Body of pancreas (tissue), 4 donors: Measurements from ENCODE around the gene LCN15. TPM values are rescaled to one million over a fixed set of nuclear protein-coding genes. Genes with fewer than 3 reads are reported as not detected.

Experiments used
- ATAC-seq: fragments of 150-250 bp; one replicate; pipeline ENCODE4 v1.9.1; 2016
- DNase-seq, 4 donors: peaks; one replicate each; pipeline ENCODE4 v3.0.0-alpha.2; 2019
- H3K27ac ChIP-seq, 4 donors: fragments of 200-600 bp; sonication (generic); 1 replicate in 3 of 4; 2 replicates in 1 of 4; pipeline versions ENCODE4 v1.5.1 to v1.6.1; 2016 to 2019; ENCODE audit warnings: mild to moderate bottlenecking in 1 of 4, mixed read lengths in 1 of 4, moderate library complexity in 1 of 4
- H3K27me3 ChIP-seq, 2 donors: fragments of 200-600 bp; sonication (generic); one replicate each; pipeline ENCODE4 v1.6.0; 2016; ENCODE audit warnings: mild to moderate bottlenecking in 1 of 2
- H3K36me3 ChIP-seq, 2 donors: fragments of 200-600 bp; sonication (generic); replicated peaks in 1 of 2; 2 replicates each; pipeline ENCODE4 v1.5.1; 2016; ENCODE audit warnings: low read depth in 2 of 2; ENCODE audit not compliant: insufficient read depth in 1 of 2
- H3K4me1 ChIP-seq: fragments of 200-600 bp; sonication (generic); one replicate; pipeline ENCODE4 v1.6.0; 2016
- H3K4me3 ChIP-seq, 2 donors: fragments of 200-600 bp; sonication (generic); 1 replicate in 1 of 2; 2 replicates in 1 of 2; pipeline ENCODE4 v1.5.1; 2016 to 2019
- H3K9me3 ChIP-seq, 3 donors: fragments of 200-600 bp; sonication (generic); 1 replicate in 2 of 3; 2 replicates in 1 of 3; pipeline ENCODE4 v1.5.1; 2016
- POLR2A ChIP-seq, 3 donors: fragments of 450-650 bp; IDR thresholded peaks; one replicate each; pipeline ENCODE4 v1.6.1; 2016; ENCODE audit warnings: antibody characterized with exemption in 3 of 3, mild to moderate bottlenecking in 2 of 3
- WGBS, 2 donors: methylation state at CpG; one replicate each; pipeline ENCODE4 v1.1.5; 2017; 5-methylcytosine and 5-hydroxymethylcytosine counted together
- intact Hi-C: fragments of 100-400 bp; cut with DNase I; formaldehyde crosslinking; loops from one replicate; pipeline ENCODE4 v1.15.1; 2023
- total RNA-seq, 2 donors: library from RNA; depleted of rRNA; stranded (reverse); fragments of >200 nt; gene quantifications; one replicate each; pipeline ENCODE4 v1.1.0, GENCODE V29; 2016
- TF ChIP-seq, protein P1 (sequence below), 7 experiments: fragments of 450-650 bp in 4 of 7; fragments of 200-600 bp in 3 of 7; sonication (generic) in 3 of 7; IDR thresholded peaks; one replicate each; pipeline ENCODE4 v1.5.1; 2016 to 2019; ENCODE audit warnings: antibody characterized with exemption in 7 of 7

The LCN15 gene
- total RNA-seq, 2 donors from 2014 or later, result not detected

DNA sequence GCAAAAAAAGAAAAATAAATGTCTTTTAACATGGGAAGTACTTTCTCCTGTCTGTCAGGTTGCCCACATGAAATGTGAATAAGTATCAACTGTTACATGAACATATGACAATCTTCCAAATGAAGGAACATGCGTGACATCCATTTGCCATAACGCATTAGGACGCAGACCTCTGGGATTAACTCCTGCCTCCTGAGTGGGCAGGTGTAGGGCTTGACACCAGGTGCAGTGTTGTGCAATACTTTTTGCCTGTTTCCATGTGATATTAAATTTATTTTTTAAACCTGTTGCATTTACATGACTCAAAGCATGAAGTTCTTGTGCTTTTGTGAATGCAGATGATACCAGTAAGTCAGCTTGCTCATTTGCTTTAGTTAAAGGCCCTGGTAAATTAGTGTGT lies 18.1 kb upstream of the LCN15 start:
- Histone ChIP-seq H3K27me3 (no peaks in the 10 kb centered on the region), H3K36me3 (no peaks in the 10 kb centered on the region), H3K9me3 (no peaks in the 10 kb centered on the region), H3K4me1 (peaks cover 16% of the 10 kb centered on the region), H3K4me3 (no peak overlapping the region), H3K27ac (no peak overlapping the region)
- intact Hi-C loops, result no loop called here
- TF ChIP-seq POLR2A (IDR thresholded peaks at IDR 0.05), result no peak
- TF ChIP-seq, protein P1, sequence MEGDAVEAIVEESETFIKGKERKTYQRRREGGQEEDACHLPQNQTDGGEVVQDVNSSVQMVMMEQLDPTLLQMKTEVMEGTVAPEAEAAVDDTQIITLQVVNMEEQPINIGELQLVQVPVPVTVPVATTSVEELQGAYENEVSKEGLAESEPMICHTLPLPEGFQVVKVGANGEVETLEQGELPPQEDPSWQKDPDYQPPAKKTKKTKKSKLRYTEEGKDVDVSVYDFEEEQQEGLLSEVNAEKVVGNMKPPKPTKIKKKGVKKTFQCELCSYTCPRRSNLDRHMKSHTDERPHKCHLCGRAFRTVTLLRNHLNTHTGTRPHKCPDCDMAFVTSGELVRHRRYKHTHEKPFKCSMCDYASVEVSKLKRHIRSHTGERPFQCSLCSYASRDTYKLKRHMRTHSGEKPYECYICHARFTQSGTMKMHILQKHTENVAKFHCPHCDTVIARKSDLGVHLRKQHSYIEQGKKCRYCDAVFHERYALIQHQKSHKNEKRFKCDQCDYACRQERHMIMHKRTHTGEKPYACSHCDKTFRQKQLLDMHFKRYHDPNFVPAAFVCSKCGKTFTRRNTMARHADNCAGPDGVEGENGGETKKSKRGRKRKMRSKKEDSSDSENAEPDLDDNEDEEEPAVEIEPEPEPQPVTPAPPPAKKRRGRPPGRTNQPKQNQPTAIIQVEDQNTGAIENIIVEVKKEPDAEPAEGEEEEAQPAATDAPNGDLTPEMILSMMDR (IDR thresholded peaks at IDR 0.05), result no peak
- WGBS, 2 donors, result 95 to 96% methylated on average over 3 of the region's 3 CpGs
- ATAC-seq (no peak), DNase-seq (no peak)

DNA sequence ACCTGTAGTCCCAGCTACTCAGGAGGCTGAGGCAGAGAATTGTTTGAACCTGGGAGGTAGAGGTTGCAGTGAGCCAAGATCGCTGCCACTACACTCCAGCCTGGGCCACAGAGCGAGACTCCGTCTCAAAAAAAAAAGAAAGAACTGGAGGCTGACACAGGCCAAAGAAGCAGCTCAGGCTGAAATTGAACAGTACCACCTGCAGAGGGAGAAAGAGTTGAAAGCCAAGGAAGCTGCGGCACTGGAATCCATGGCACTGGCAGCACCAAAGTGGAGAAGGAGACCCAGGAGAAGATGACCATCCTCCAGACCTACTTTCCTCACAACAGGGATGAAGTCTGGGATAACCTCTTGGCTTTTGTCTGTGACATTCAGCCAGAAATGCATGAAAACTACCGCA lies 15.5 kb upstream of the LCN15 start:
- ATAC-seq, result no peak
- Histone ChIP-seq H3K36me3 (no peaks in the 10 kb centered on the region), H3K4me1 (peaks cover under 1% of the 10 kb centered on the region), H3K9me3 (no peaks in the 10 kb centered on the region), H3K27me3 (no peaks in the 10 kb centered on the region), H3K4me3 (no peak overlapping the region), H3K27ac (no peak overlapping the region)
- TF ChIP-seq, protein P1 (IDR thresholded peaks at IDR 0.05), result no peak
- no peak for TF ChIP-seq POLR2A (IDR thresholded peaks at IDR 0.05)
- intact Hi-C loops, result no loop called here
- no peak for DNase-seq
- 79 to 87% methylated on average over 5 of the region's 5 CpGs for WGBS, 2 donors

DNA sequence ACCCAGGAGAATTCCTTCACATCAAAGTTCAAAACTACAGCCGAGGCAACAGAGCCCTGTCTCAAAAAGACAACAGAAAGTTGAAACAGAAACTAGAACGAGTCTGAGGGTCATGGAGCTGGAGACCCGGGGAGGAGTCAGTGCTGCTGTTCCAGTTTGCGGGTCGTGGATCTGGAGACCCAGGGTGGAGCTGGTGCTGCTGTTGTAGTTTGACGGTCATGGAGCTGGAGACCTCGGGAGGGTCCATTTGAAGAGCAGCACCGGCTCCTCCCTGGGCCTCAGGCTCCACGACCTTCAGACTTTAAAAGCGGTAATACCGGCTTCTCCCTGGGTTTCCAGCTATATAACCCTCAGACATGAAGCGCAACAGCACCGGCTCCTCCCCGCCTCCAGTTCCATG lies 13.0 kb upstream of the LCN15 start:
- ATAC-seq (no peak), DNase-seq (no peak)
- WGBS, 2 donors, result 52 to 61% methylated on average over 12 to 14 of the region's 14 CpGs

DNA sequence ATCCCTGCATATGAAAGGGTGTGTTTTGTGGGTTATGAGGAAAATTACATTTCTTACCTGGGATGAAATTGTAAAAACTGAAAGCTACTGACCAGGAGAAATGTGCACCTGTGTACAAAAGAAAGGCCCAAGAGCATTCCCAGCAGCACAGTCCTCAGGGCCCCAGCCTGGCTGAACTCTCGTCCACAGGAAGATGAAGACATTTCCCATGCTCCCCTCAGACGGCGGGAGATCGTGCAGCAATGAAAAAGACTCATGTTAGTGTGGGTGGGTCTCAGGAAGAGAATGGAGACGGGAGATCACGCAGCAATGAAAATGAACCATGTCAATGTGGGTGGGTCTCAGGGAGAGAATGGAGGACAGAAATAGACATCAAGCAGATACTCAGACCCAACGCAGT lies 12.6 kb upstream of the LCN15 start:
- WGBS, 2 donors, result 62 to 73% methylated on average over 6 to 7 of the region's 7 CpGs
- no peak overlapping the region for H3K27ac ChIP-seq
- TF ChIP-seq, protein P1 (IDR thresholded peaks at IDR 0.05), result no peak
- TF ChIP-seq POLR2A (IDR thresholded peaks at IDR 0.05), result no peak
- no peaks in the 10 kb centered on the region for H3K36me3 ChIP-seq
- no peaks in the 10 kb centered on the region for H3K9me3 ChIP-seq
- ATAC-seq (no peak), DNase-seq (no peak)
- no peak overlapping the region for H3K4me3 ChIP-seq
- intact Hi-C loops, result no loop called here
- H3K27me3 ChIP-seq, result no peaks in the 10 kb centered on the region
- no peaks in the 10 kb centered on the region for H3K4me1 ChIP-seq

More for the DNA sequence above, 13.0 kb upstream of the LCN15 start:
- TF ChIP-seq POLR2A (IDR thresholded peaks at IDR 0.05), result no peak
- TF ChIP-seq, protein P1 (IDR thresholded peaks at IDR 0.05), result no peak
- Histone ChIP-seq H3K4me1 (no peaks in the 10 kb centered on the region), H3K27me3 (no peaks in the 10 kb centered on the region), H3K4me3 (no peak overlapping the region), H3K27ac (no peak overlapping the region), H3K9me3 (no peaks in the 10 kb centered on the region), H3K36me3 (no peaks in the 10 kb centered on the region)
- intact Hi-C loops, result no loop called here

DNA sequence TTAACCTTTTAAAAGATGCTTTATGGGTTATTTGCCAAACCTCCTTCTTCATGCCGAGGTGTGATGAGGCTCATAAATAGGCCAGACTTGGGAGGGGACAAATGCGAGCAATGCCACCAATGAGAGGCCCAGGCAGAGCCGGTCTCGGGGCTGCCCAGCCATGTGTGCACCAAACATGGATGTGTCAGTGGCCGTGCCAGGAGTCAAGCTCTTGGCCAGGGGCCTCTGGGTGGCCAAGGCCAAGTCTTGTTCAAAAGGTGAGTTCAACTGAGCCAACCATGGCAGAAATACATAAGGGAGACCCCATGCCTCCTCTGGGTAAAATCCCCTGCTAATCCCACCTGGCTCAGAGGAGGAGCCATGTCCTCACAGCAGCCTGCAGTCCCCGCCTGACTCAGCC lies 10.9 kb upstream of the LCN15 start:
- H3K9me3 ChIP-seq, result no peaks in the 10 kb centered on the region
- ATAC-seq, result no peak
- TF ChIP-seq, protein P1 (IDR thresholded peaks at IDR 0.05), result no peak
- no peak for TF ChIP-seq POLR2A (IDR thresholded peaks at IDR 0.05)
- no peaks in the 10 kb centered on the region for H3K36me3 ChIP-seq
- intact Hi-C loops, result no loop called here
- H3K27ac ChIP-seq, result no peak overlapping the region
- 89 to 91% methylated on average over 5 of the region's 6 CpGs for WGBS, 2 donors
- H3K4me1 ChIP-seq, result no peaks in the 10 kb centered on the region
- DNase-seq, result no peak
- no peaks in the 10 kb centered on the region for H3K27me3 ChIP-seq
- H3K4me3 ChIP-seq, result no peak overlapping the region
